DOHH2 (cell line): ENCODE data around the gene SLAMF1.

Experiments used
- H3F3A ChIP-seq: fragments of 200-600 bp; sonication (generic), shearing (Covaris generic); 2 replicates; pipeline ENCODE4 v1.6.0; 2016; ENCODE audit warnings: antibody characterized with exemption, mild to moderate bottlenecking; ENCODE audit not compliant: control insufficient read depth, insufficient read depth
- H3K27ac ChIP-seq: fragments of 200-600 bp; sonication (generic); 2 replicates; pipeline ENCODE4 v1.5.1; 2014; ENCODE audit warnings: low read depth, mild to moderate bottlenecking, low read length, moderate library complexity
- H3K27me3 ChIP-seq: fragments of 200-600 bp; sonication (generic); 2 replicates; pipeline ENCODE4 v1.6.1; 2014; ENCODE audit warnings: mild to moderate bottlenecking, low read length, mixed read lengths; ENCODE audit not compliant: control insufficient read depth
- H3K36me3 ChIP-seq: fragments of 200-600 bp; sonication (generic); 2 replicates; pipeline ENCODE4 v1.6.1; 2014; ENCODE audit warnings: mild to moderate bottlenecking, low read length, moderate library complexity, mixed read lengths; ENCODE audit not compliant: control insufficient read depth
- H3K4me1 ChIP-seq: fragments of 200-600 bp; sonication (generic); 2 replicates; pipeline ENCODE4 v1.6.1; 2014; ENCODE audit warnings: mild to moderate bottlenecking, low read length, mixed read lengths; ENCODE audit not compliant: control insufficient read depth
- H3K4me2 ChIP-seq: fragments of 200-600 bp; sonication (generic); 2 replicates; pipeline ENCODE4 v1.6.0; 2014; ENCODE audit warnings: mild to moderate bottlenecking, low read length, moderate library complexity
- H3K4me3 ChIP-seq: fragments of 200-600 bp; sonication (generic); 2 replicates; pipeline ENCODE4 v1.5.1; 2014; ENCODE audit warnings: mild to moderate bottlenecking, low read length, mixed read lengths
- H3K79me2 ChIP-seq: fragments of 200-600 bp; sonication (generic); 2 replicates; pipeline ENCODE4 v1.6.1; 2014; ENCODE audit warnings: mild to moderate bottlenecking, low read length, mixed read lengths; ENCODE audit not compliant: control insufficient read depth
- H3K9me2 ChIP-seq: fragments of 200-600 bp; sonication (generic); replicated peaks from 2 replicates; pipeline ENCODE4 v1.6.1; 2014; ENCODE audit warnings: mild to moderate bottlenecking, low read length, mixed read lengths; ENCODE audit not compliant: control insufficient read depth
- H3K9me3 ChIP-seq: fragments of 200-600 bp; sonication (generic); 2 replicates; pipeline ENCODE4 v1.6.1; 2014; ENCODE audit warnings: antibody characterized with exemption, low read length, mixed read lengths; ENCODE audit not compliant: control insufficient read depth, insufficient read depth
- H4K20me1 ChIP-seq: fragments of 200-600 bp; sonication (generic); 2 replicates; pipeline ENCODE4 v1.6.0; 2014; ENCODE audit warnings: low read depth, mild to moderate bottlenecking, antibody characterized with exemption, low read length, moderate library complexity; ENCODE audit not compliant: control insufficient read depth, insufficient read depth
- CTCF ChIP-seq: fragments of 200-600 bp; sonication (generic); IDR thresholded peaks from one replicate; pipeline ENCODE4 v1.5.1; 2014; ENCODE audit warnings: antibody characterized with exemption, mild to moderate bottlenecking, low read depth, low read length; ENCODE audit not compliant: poor library complexity, severe bottlenecking
- EZH2phosphoT487 ChIP-seq: fragments of 200-600 bp; sonication (generic); IDR thresholded peaks from 2 replicates; pipeline ENCODE4 v1.6.1; 2017; ENCODE audit warnings: borderline replicate concordance, mild to moderate bottlenecking, antibody characterized with exemption, low read length, moderate library complexity, mixed read lengths

The SLAMF1 gene

DNA sequence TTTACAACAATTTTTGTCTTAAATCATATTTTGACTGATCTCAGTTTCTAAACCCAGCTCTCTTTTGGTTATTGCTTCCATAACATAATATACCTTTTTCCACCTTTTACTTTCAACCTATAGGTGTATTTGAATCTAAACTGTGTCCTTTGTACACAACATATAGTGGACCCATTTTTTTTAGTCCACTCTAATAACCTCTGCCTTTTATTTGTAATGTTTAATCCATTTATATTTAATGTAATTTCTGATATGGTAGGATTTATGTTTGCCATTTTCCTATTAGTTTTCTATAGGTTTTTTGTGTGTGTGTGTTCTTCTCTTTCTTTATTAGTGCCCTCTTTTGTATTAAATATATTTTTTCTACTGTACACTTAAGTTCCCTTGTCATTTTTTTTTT, 22.4 kb upstream of the SLAMF1 start:
- Histone ChIP-seq H3F3A (peaks cover 8% of the 10 kb centered on the region; the same call in 1 of the 2 replicates), H3K4me2 (no peak overlapping the region), H4K20me1 (no peaks in the 10 kb centered on the region), H3K27me3 (no peaks in the 10 kb centered on the region; the same call in 1 of the 2 replicates), H3K27ac (no peak overlapping the region), H3K9me3 (peaks cover 8% of the 10 kb centered on the region; the same call in 1 of the 2 replicates), H3K4me3 (no peak overlapping the region), H3K36me3 (0 out of 2 replicates have a peak, but pooled peaks cover 4% of the 10 kb centered on the region), H3K79me2 (no peaks in the 10 kb centered on the region), H3K4me1 (peaks cover 57% of the 10 kb centered on the region), H3K9me2 (no peaks in the 10 kb centered on the region)
- no peak for TF ChIP-seq EZH2phosphoT487
- TF ChIP-seq CTCF, result no peak

DNA sequence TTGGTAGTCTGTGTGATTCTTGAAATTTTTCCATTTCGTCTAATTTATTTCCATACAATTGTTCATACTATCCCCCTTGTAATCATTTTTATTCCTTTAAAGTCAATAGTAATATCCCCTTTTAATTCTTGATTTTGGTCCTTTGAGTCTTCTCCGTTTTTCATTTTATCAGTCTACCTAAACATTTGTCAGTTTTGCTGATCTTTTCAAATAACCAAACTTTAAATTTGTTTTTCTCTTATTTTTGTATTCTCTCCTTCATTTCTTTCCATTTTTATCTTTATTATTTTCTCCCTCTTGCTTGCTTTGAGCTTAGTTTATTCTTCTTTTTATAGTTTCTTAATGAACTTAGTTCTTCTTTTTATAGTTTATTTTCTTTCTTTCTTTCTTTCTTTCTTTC, 21.1 kb upstream of the SLAMF1 start:
- Histone ChIP-seq H3K9me2 (no peaks in the 10 kb centered on the region), H3K79me2 (no peaks in the 10 kb centered on the region), H3K9me3 (peaks cover 8% of the 10 kb centered on the region; the same call in 1 of the 2 replicates), H3K27ac (no peak overlapping the region), H3K4me3 (no peak overlapping the region), H3K27me3 (no peaks in the 10 kb centered on the region; the same call in 1 of the 2 replicates), H3K4me1 (peaks cover 53% of the 10 kb centered on the region), H3F3A (peaks cover 2% of the 10 kb centered on the region; the same call in 1 of the 2 replicates), H3K36me3 (no peaks in the 10 kb centered on the region), H4K20me1 (no peaks in the 10 kb centered on the region), H3K4me2 (no peak overlapping the region)
- TF ChIP-seq CTCF (no peak), EZH2phosphoT487 (no peak)

DNA sequence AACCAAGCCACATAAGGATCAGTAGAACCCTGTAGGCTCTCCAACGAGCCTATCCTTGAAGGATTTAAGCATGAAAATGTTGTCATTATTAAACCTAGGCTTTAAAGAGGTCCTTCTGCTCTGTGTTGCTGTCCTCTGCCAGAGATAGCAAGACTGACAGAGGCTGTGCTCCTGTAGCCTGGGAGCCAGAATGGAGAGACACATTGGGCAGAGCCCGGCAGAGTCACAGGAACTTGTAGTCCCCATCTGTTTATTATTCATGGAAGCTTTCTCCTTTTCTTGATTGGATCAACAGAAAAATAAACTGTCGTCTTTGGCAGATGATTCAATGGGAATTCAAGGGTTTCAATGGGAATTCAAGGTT, 19.2 kb upstream of the SLAMF1 start:
- no peak overlapping the region for H3K27ac ChIP-seq
- no peak for TF ChIP-seq CTCF
- TF ChIP-seq EZH2phosphoT487, result no peak

More for the DNA sequence above, 19.2 kb upstream of the SLAMF1 start:
- peaks cover 4% of the 10 kb centered on the region; the same call in 1 of the 2 replicates for H3F3A ChIP-seq
- no peaks in the 10 kb centered on the region for H4K20me1 ChIP-seq
- no peaks in the 10 kb centered on the region for H3K27me3 ChIP-seq
- peaks cover 8% of the 10 kb centered on the region; the same call in 1 of the 2 replicates for H3K9me3 ChIP-seq
- peak overlapping the region; percentile 72 for H3K4me2 ChIP-seq
- no peaks in the 10 kb centered on the region for H3K36me3 ChIP-seq
- H3K4me1 ChIP-seq, result peaks cover 39% of the 10 kb centered on the region
- H3K9me2 ChIP-seq, result no peaks in the 10 kb centered on the region
- peak overlapping the region; percentile 48 for H3K4me3 ChIP-seq
- H3K79me2 ChIP-seq, result no peaks in the 10 kb centered on the region
